GM19463 (cell line): ENCODE data around the gene GIT1.
A peak's percentile ranks its signal among the peaks of the same experiment; 100 is the strongest.
"Not testable (repeated sequence)": the region's sequence is repeated elsewhere in the genome, so short reads cannot be mapped to it uniquely, and the experiment has no call there.

ENCODE experiments used
- ATAC-seq: cut with Tn5 transposase; IDR thresholded peaks from one replicate; pipeline ENCODE4 v1.9.1; 2021; ENCODE audit warnings: mild to moderate bottlenecking, moderate library complexity; ENCODE audit not compliant: unreplicated experiment

GIT1 gene

GRCh38 chr17:29568331-29569244 lies 20.9 kb downstream of the GIT1 start, which contains the start of gene TP53I13:
Gene TP53I13 (plus strand): TSS chr17:29568701. CDS start chr17:29568759, 58 bp downstream.
- ATAC-seq = peak; percentile 47

- ATAC-seq = peak; percentile 34
Measured at GRCh38 chr17:29567554-29568330, 21.7 kb downstream of the GIT1 start.

GRCh38 chr17:29567304-29567553 lies 22.2 kb downstream of the GIT1 start:
- no peak for ATAC-seq

- peak; percentile 29 for ATAC-seq
Measured at GRCh38 chr17:29566473-29567303, 22.8 kb downstream of the GIT1 start, which contains the start of gene ABHD15. Gene ABHD15 (minus strand): TSS chr17:29567037. CDS start chr17:29566966, 71 bp downstream.

GRCh38 chr17:29565643-29566472 lies 23.6 kb downstream of the GIT1 start:
- ATAC-seq = no peak

GRCh38 chr17:29563816-29564215 lies 25.6 kb downstream of the GIT1 start:
- ATAC-seq = no peak

- ATAC-seq = no peak
Measured at GRCh38 chr17:29562615-29563014, 26.8 kb downstream of the GIT1 start.

- ATAC-seq = no peak
Measured at GRCh38 chr17:29561554-29562517, 27.6 kb downstream of the GIT1 start.

GRCh38 chr17:29560316-29560715 lies 29.1 kb downstream of the GIT1 start:
- no peak for ATAC-seq

- no peak for ATAC-seq
Measured at GRCh38 chr17:29559640-29560039, 29.8 kb downstream of the GIT1 start.

GRCh38 chr17:29558139-29558538 lies 31.3 kb downstream of the GIT1 start:
- ATAC-seq = not testable (repeated sequence)

GRCh38 chr17:29557739-29558116 lies 31.7 kb downstream of the GIT1 start:
- ATAC-seq = no peak

GRCh38 chr17:29557085-29557738 lies 32.2 kb downstream of the GIT1 start:
- no peak for ATAC-seq

GRCh38 chr17:29555840-29556239 lies 33.6 kb downstream of the GIT1 start:
- ATAC-seq = no peak

- no peak for ATAC-seq
Measured at GRCh38 chr17:29549177-29549923, 40.1 kb downstream of the GIT1 start.

GRCh38 chr17:29546830-29547229 lies 42.6 kb downstream of the GIT1 start:
- no peak for ATAC-seq

- no peak for ATAC-seq
Measured at GRCh38 chr17:29546085-29546484, 43.4 kb downstream of the GIT1 start.

- no peak for ATAC-seq
Measured at GRCh38 chr17:29544066-29544465, 45.4 kb downstream of the GIT1 start.
